AG09319 (cell line): ENCODE data around the gene UHRF1.

ENCODE experiments used
- DNase-seq: peaks from one replicate; pipeline ENCODE4 v3.0.0-alpha.2; 2010; ENCODE audit warnings: low read depth; ENCODE audit errors: extremely low read depth
- CTCF ChIP-seq: IDR thresholded peaks from 2 replicates; pipeline ENCODE4 v1.5.1; 2011; ENCODE audit warnings: low read depth, mild to moderate bottlenecking, inconsistent platforms, low read length, moderate library complexity

UHRF1 gene

GRCh38 chr19:4906963-4907362, 2.3 kb upstream of the UHRF1 start:
- no peak for TF ChIP-seq CTCF
- DNase-seq = no peak

- no peak for DNase-seq
- TF ChIP-seq CTCF = no peak
Measured at GRCh38 chr19:4908360-4908759, 941 bp upstream of the UHRF1 start.

GRCh38 chr19:4908781-4909155, 533 bp upstream of the UHRF1 start:
- TF ChIP-seq CTCF = no peak
- DNase-seq = no peak

- no peak for TF ChIP-seq CTCF
- DNase-seq = peak; percentile 65
Measured at GRCh38 chr19:4909897-4910593, 744 bp downstream of the UHRF1 start.

- DNase-seq = no peak
- TF ChIP-seq CTCF = no peak
Measured at GRCh38 chr19:4910594-4911281, 1.4 kb downstream of the UHRF1 start.

- no peak for TF ChIP-seq CTCF
- no peak for DNase-seq
Measured at GRCh38 chr19:4911314-4911713, 2.0 kb downstream of the UHRF1 start.
